ENCODE measurements around the gene TRIM16. TPM values are rescaled to one million over a fixed set of nuclear protein-coding genes. Genes with fewer than 3 reads are reported as not detected.
"Not testable (repeated sequence)": the region's sequence is repeated elsewhere in the genome, so short reads cannot be mapped to it uniquely, and the experiment has no call there.

Gene TRIM16
- total and polyA plus RNA-seq, 9 of the 15 experiments (the other 6 are each of a cell fraction or from before 2014, with no cell fraction given): 3.5 to 9.2 (median 8.2) TPM

- H3K79me2 ChIP-seq (ENCODE audit: control insufficient read depth, insufficient read depth, low read length); H3K36me3 ChIP-seq (ENCODE audit: control insufficient read depth, insufficient read depth, low read length); POLR2A ChIA-PET; H3K9ac ChIP-seq (ENCODE audit: insufficient read depth in 1 of 2, low read depth in 2 of 2, low read length in 2 of 2); in situ Hi-C loops (cut with MboI); ATAC-seq; H3K27ac ChIP-seq (ENCODE audit: extremely low read depth, low read depth, low read length); BruUV-seq (replicated peaks); DNase-seq (ENCODE audit: extremely low read depth in 1 of 4, low spot score in 3 of 4); CTCF ChIA-PET (ENCODE audit: low intra/inter-chr PET ratio); H3K4me2 ChIP-seq (ENCODE audit: insufficient read depth, low read length); intact Hi-C loops (cut with micrococcal nuclease); H3K9me3 ChIP-seq (replicated peaks; ENCODE audit: control insufficient read depth, insufficient read depth, low read depth, low read length); H3K4me3 ChIP-seq; H3K27me3 ChIP-seq (ENCODE audit: control insufficient read depth in 2 of 2, insufficient read depth in 2 of 2, low read length in 2 of 2); H4K20me1 ChIP-seq (replicated peaks; ENCODE audit: control insufficient read depth, insufficient read depth, low read length); H2AFZ ChIP-seq (ENCODE audit: low read depth, low read length); H3K9me1 ChIP-seq (ENCODE audit: control insufficient read depth, insufficient read depth, low read length); H3K4me1 ChIP-seq (replicated peaks in 1 of 2; ENCODE audit: control insufficient read depth in 2 of 2, insufficient read depth in 2 of 2, low read length in 2 of 2): not testable (repeated sequence)
- WGBS (ENCODE audit: insufficient coverage, low coverage, missing lambda C conversion rate): 8% methylated on average over 4 of the region's 10 CpGs
- peak; percentile 11 for FAIRE-seq
Observed at GRCh38 chr17:15733174-15733789, 49.2 kb upstream of the TRIM16 start.

GRCh38 chr17:15731900-15732299 lies 47.8 kb upstream of the TRIM16 start, which contains the start of gene TBC1D26:
TBC1D26 (plus strand) TSS chr17:15732283; CDS start chr17:15735349, 3,066 bp downstream.
- H3K4me1 ChIP-seq (replicated peaks in 1 of 2; ENCODE audit: control insufficient read depth in 2 of 2, insufficient read depth in 2 of 2, low read length in 2 of 2); H3K27ac ChIP-seq (ENCODE audit: extremely low read depth, low read depth, low read length); H3K27me3 ChIP-seq (ENCODE audit: control insufficient read depth in 2 of 2, insufficient read depth in 2 of 2, low read length in 2 of 2); BruUV-seq (replicated peaks); DNase-seq (ENCODE audit: extremely low read depth in 1 of 4, low spot score in 3 of 4); H3K4me2 ChIP-seq (ENCODE audit: insufficient read depth, low read length); intact Hi-C loops (cut with micrococcal nuclease); FAIRE-seq; H4K20me1 ChIP-seq (replicated peaks; ENCODE audit: control insufficient read depth, insufficient read depth, low read length); H3K9me1 ChIP-seq (ENCODE audit: control insufficient read depth, insufficient read depth, low read length); POLR2A ChIA-PET; H2AFZ ChIP-seq (ENCODE audit: low read depth, low read length); H3K36me3 ChIP-seq (ENCODE audit: control insufficient read depth, insufficient read depth, low read length); H3K4me3 ChIP-seq; H3K9ac ChIP-seq (ENCODE audit: insufficient read depth in 1 of 2, low read depth in 2 of 2, low read length in 2 of 2); H3K9me3 ChIP-seq (replicated peaks; ENCODE audit: control insufficient read depth, insufficient read depth, low read depth, low read length); H3K79me2 ChIP-seq (ENCODE audit: control insufficient read depth, insufficient read depth, low read length); CTCF ChIA-PET (ENCODE audit: low intra/inter-chr PET ratio); in situ Hi-C loops (cut with MboI); ATAC-seq: not testable (repeated sequence)
- 3% methylated on average over 4 of the region's 10 CpGs for WGBS (ENCODE audit: insufficient coverage, low coverage, missing lambda C conversion rate)

DNA sequence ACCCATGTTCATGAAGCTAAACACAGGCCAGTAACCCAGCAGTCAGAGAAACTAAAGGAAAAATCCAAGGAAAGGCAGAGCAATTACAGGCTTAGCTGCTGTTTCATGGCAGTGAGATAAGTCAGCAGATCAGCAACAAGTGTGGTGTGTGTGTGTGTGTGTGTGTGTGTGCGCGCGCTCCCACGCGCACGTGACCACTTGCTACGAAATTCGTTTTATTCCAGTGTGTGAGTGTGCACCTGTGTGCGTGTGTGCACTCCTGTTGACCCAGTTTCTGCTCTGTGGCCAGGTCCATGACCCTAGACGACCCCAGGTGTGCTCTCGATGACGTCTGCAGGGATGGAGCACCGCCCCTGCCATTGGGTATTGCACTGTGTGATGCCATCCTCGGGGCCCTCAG lies 46.4 kb upstream of the TRIM16 start:
- H3K4me3 ChIP-seq; H2AFZ ChIP-seq (ENCODE audit: low read depth, low read length); H3K9me3 ChIP-seq (replicated peaks; ENCODE audit: control insufficient read depth, insufficient read depth, low read depth, low read length); H3K36me3 ChIP-seq (ENCODE audit: control insufficient read depth, insufficient read depth, low read length); H3K4me2 ChIP-seq (ENCODE audit: insufficient read depth, low read length); H3K9me1 ChIP-seq (ENCODE audit: control insufficient read depth, insufficient read depth, low read length); CTCF ChIA-PET (ENCODE audit: low intra/inter-chr PET ratio); H3K4me1 ChIP-seq (replicated peaks in 1 of 2; ENCODE audit: control insufficient read depth in 2 of 2, insufficient read depth in 2 of 2, low read length in 2 of 2); intact Hi-C loops (cut with micrococcal nuclease); FAIRE-seq; in situ Hi-C loops (cut with MboI); H3K9ac ChIP-seq (ENCODE audit: insufficient read depth in 1 of 2, low read depth in 2 of 2, low read length in 2 of 2); H3K79me2 ChIP-seq (ENCODE audit: control insufficient read depth, insufficient read depth, low read length); H3K27me3 ChIP-seq (ENCODE audit: control insufficient read depth in 2 of 2, insufficient read depth in 2 of 2, low read length in 2 of 2); BruUV-seq (replicated peaks); ATAC-seq; H3K27ac ChIP-seq (ENCODE audit: extremely low read depth, low read depth, low read length); POLR2A ChIA-PET; H4K20me1 ChIP-seq (replicated peaks; ENCODE audit: control insufficient read depth, insufficient read depth, low read length); DNase-seq (ENCODE audit: extremely low read depth in 1 of 4, low spot score in 3 of 4): not testable (repeated sequence)
- 10% methylated on average over 5 of the region's 14 CpGs for WGBS (ENCODE audit: insufficient coverage, low coverage, missing lambda C conversion rate)

All from K562 (cell line).